Caco-2 (cell line): ENCODE measurements around the gene HLA-DMB. TPM values are rescaled to one million over a fixed set of nuclear protein-coding genes. Genes with fewer than 3 reads are reported as not detected.

Experiments used
- BruUV-seq: library from RNA; stranded (reverse); fragments of 400-500 nt; replicated peaks from 2 replicates; lab custom pipeline; 2021; lab: Mats Ljungman, UMichigan
- CTCF ChIA-PET: fragments of 300-600 bp; sonication (Branson Sonifier 250); formaldehyde crosslinking; loops from one replicate; lab custom pipeline; 2022; ENCODE audit warnings: antibody characterized with exemption; lab: Charles Lee
- POLR2A ChIA-PET: fragments of 300-600 bp; sonication (Branson Sonifier 250); formaldehyde crosslinking; loops from one replicate; lab custom pipeline; 2022; ENCODE audit warnings: antibody characterized with exemption; lab: Charles Lee
- DNase-seq, 2 experiments: peaks; one replicate each; pipeline versions ENCODE4 v3.0.0 to v3.0.0-alpha.2; 2020 to 2022
- H3K27me3 ChIP-seq: replicated peaks from 2 replicates; pipeline ENCODE4 v1.6.0; 2011; ENCODE audit warnings: low read length; ENCODE audit not compliant: control insufficient read depth, insufficient read depth
- H3K36me3 ChIP-seq: 2 replicates; pipeline ENCODE4 v1.5.1; 2011; ENCODE audit warnings: low read length; ENCODE audit not compliant: control insufficient read depth, insufficient read depth
- H3K4me1 ChIP-seq: fragments of 250-450 bp; sonication (Bioruptor Pico); 2 replicates; pipeline ENCODE4 v1.5.1; 2020; ENCODE audit warnings: mild to moderate bottlenecking
- H3K4me3 ChIP-seq: 2 replicates; pipeline ENCODE4 v1.5.1; 2011; ENCODE audit warnings: low read depth, mild to moderate bottlenecking, control low read depth, low read length
- H3K9me3 ChIP-seq: fragments of 250-450 bp; sonication (Bioruptor Pico); 2 replicates; pipeline ENCODE4 v1.5.1; 2020; ENCODE audit warnings: mild to moderate bottlenecking, moderate library complexity
- H3K27ac Mint-ChIP-seq: one replicate; pipeline ENCODE4 v1.8.0; 2022; ENCODE audit warnings: mixed read lengths; ENCODE audit not compliant: unreplicated experiment
- H3K27me3 Mint-ChIP-seq: one replicate; pipeline ENCODE4 v1.8.0; 2022; ENCODE audit warnings: mixed read lengths; ENCODE audit not compliant: insufficient read depth, unreplicated experiment
- H3K36me3 Mint-ChIP-seq: one replicate; pipeline ENCODE4 v1.8.0; 2022; ENCODE audit warnings: mild to moderate bottlenecking, mixed read lengths; ENCODE audit not compliant: insufficient read depth, unreplicated experiment
- H3K4me1 Mint-ChIP-seq: one replicate; pipeline ENCODE4 v1.8.0; 2022; ENCODE audit warnings: low read depth, mixed read lengths; ENCODE audit not compliant: unreplicated experiment
- H3K4me3 Mint-ChIP-seq: one replicate; pipeline ENCODE4 v1.8.0; 2022; ENCODE audit warnings: mild to moderate bottlenecking, moderate library complexity, mixed read lengths; ENCODE audit not compliant: unreplicated experiment
- H3K9me3 Mint-ChIP-seq: one replicate; pipeline ENCODE4 v1.8.0; 2022; ENCODE audit warnings: mixed read lengths; ENCODE audit not compliant: unreplicated experiment
- intact Hi-C: fragments of 100-400 bp; cut with micrococcal nuclease; formaldehyde crosslinking; loops from one replicate; pipeline ENCODE4 v1.10.0; 2022; ENCODE audit not compliant: unreplicated experiment
- total RNA-seq: library from RNA; stranded (reverse); gene quantifications from 2 replicates; pipeline ENCODE4 v1.2.3, GENCODE V29; 2022
- TF ChIP-seq, protein P1 (sequence below), 2 experiments: fragments of 200-600 bp in 1 of 2; IDR thresholded peaks; 1 replicate in 1 of 2; 2 replicates in 1 of 2; pipeline versions ENCODE4 v1.5.1 to v1.8.0; 2011 to 2022; ENCODE audit warnings: antibody characterized with exemption in 1 of 2, control low read depth in 1 of 2, inconsistent platforms in 1 of 2, low read depth in 1 of 2, low read length in 1 of 2, mild to moderate bottlenecking in 1 of 2, moderate library complexity in 1 of 2; ENCODE audit not compliant: insufficient read depth in 1 of 2, severe bottlenecking in 1 of 2, unreplicated experiment in 1 of 2

Gene HLA-DMB
- total RNA-seq, 1 experiment from 2014 or later: not detected

GRCh38 chr6:32889533-32889932, 51.3 kb downstream of the HLA-DMB start:
- H3K4me1 ChIP-seq: no peaks in the 10 kb centered on the region
- H3K4me3 ChIP-seq: no peak overlapping the region
- H3K9me3 ChIP-seq: no peaks in the 10 kb centered on the region
- Mint-ChIP-seq H3K4me3 (no peak overlapping the region), H3K9me3 (no peaks in the 10 kb centered on the region), H3K36me3 (peaks cover 7% of the 10 kb centered on the region), H3K4me1 (no peaks in the 10 kb centered on the region), H3K27ac (no peak overlapping the region), H3K27me3 (peaks cover 7% of the 10 kb centered on the region)
- no TSS peak for BruUV-seq
- H3K27me3 ChIP-seq: no peaks in the 10 kb centered on the region
- no peaks in the 10 kb centered on the region for H3K36me3 ChIP-seq
- ChIA-PET POLR2A (no interaction called here), CTCF (no interaction called here)
- TF ChIP-seq, protein P1, sequence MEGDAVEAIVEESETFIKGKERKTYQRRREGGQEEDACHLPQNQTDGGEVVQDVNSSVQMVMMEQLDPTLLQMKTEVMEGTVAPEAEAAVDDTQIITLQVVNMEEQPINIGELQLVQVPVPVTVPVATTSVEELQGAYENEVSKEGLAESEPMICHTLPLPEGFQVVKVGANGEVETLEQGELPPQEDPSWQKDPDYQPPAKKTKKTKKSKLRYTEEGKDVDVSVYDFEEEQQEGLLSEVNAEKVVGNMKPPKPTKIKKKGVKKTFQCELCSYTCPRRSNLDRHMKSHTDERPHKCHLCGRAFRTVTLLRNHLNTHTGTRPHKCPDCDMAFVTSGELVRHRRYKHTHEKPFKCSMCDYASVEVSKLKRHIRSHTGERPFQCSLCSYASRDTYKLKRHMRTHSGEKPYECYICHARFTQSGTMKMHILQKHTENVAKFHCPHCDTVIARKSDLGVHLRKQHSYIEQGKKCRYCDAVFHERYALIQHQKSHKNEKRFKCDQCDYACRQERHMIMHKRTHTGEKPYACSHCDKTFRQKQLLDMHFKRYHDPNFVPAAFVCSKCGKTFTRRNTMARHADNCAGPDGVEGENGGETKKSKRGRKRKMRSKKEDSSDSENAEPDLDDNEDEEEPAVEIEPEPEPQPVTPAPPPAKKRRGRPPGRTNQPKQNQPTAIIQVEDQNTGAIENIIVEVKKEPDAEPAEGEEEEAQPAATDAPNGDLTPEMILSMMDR (IDR thresholded peaks at IDR 0.05; ENCODE audit: insufficient read depth in 1 of 2, low read depth in 1 of 2, low read length in 1 of 2, severe bottlenecking in 1 of 2, unreplicated experiment in 1 of 2): no peak
- DNase-seq: no peak
- intact Hi-C loops: no loop called here

DNA sequence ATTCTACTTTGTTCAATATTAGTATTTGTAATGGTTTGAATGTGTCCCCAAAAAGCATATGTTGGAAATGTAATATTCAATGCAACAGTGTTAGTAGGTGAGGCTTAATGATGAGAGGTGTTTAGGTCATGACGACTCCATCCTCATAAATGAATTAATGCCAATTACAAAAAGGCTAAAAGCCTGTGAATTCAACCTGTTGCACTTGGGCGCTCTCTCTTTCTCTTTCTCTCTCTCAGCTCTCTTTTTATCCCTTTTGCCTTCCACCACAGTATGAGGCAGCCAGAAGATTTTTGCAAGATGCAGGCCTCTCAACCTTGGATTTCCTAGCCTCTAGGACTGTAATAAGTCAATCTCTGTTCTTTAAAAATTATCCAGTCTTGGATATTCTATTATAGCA, 52.3 kb downstream of the HLA-DMB start:
- H3K36me3 Mint-ChIP-seq: no peaks in the 10 kb centered on the region
- no peak for DNase-seq
- POLR2A ChIA-PET: no interaction called here
- Histone ChIP-seq H3K36me3 (no peaks in the 10 kb centered on the region), H3K27me3 (no peaks in the 10 kb centered on the region), H3K9me3 (no peaks in the 10 kb centered on the region), H3K4me3 (no peak overlapping the region), H3K4me1 (no peaks in the 10 kb centered on the region)
- no peak overlapping the region for H3K27ac Mint-ChIP-seq
- H3K9me3 Mint-ChIP-seq: no peaks in the 10 kb centered on the region
- H3K4me1 Mint-ChIP-seq: no peaks in the 10 kb centered on the region
- TF ChIP-seq, protein P1 (IDR thresholded peaks at IDR 0.05; ENCODE audit: insufficient read depth in 1 of 2, low read depth in 1 of 2, low read length in 1 of 2, severe bottlenecking in 1 of 2, unreplicated experiment in 1 of 2): no peak
- peaks cover 7% of the 10 kb centered on the region for H3K27me3 Mint-ChIP-seq
- BruUV-seq: no TSS peak
- CTCF ChIA-PET: no interaction called here
- no peak overlapping the region for H3K4me3 Mint-ChIP-seq
- intact Hi-C loops: no loop called here

DNA sequence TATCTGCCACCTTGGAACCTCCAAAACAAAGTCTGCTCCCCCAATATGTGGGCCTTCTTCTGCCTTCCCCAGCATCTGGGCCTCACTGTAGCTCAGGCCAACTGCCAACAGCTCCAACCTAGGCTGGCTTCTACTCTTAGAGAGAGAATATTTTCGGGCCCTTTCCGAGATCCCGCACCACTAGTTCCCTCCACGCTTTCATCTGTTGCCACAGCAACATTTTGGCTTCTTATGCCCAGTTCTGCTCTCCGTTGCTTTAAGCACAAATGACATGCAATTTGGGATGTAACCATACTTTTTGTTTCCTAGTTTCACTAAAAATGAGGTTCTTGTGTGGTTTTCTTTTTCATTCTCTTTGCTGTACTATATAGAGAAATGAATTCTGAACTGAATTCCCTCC, 53.2 kb downstream of the HLA-DMB start:
- BruUV-seq: no TSS peak
- H3K36me3 ChIP-seq: no peaks in the 10 kb centered on the region
- H3K36me3 Mint-ChIP-seq: no peaks in the 10 kb centered on the region
- ChIA-PET POLR2A (no interaction called here), CTCF (no interaction called here)
- no peak overlapping the region for H3K27ac Mint-ChIP-seq
- intact Hi-C loops: no loop called here
- H3K27me3 Mint-ChIP-seq: peaks cover 7% of the 10 kb centered on the region
- H3K27me3 ChIP-seq: no peaks in the 10 kb centered on the region
- TF ChIP-seq, protein P1 (IDR thresholded peaks at IDR 0.05; ENCODE audit: insufficient read depth in 1 of 2, low read depth in 1 of 2, low read length in 1 of 2, severe bottlenecking in 1 of 2, unreplicated experiment in 1 of 2): no peak
- H3K4me3 ChIP-seq: no peak overlapping the region
- H3K9me3 Mint-ChIP-seq: no peaks in the 10 kb centered on the region
- no peaks in the 10 kb centered on the region for H3K4me1 ChIP-seq
- H3K4me3 Mint-ChIP-seq: no peak overlapping the region
- no peak for DNase-seq
- H3K9me3 ChIP-seq: no peaks in the 10 kb centered on the region
- H3K4me1 Mint-ChIP-seq: no peaks in the 10 kb centered on the region
